HG03175 (cell line): ENCODE data around the gene SYNDIG1.

Experiments
- ATAC-seq: cut with Tn5 transposase; IDR thresholded peaks from one replicate; pipeline ENCODE4 v1.9.1; 2021; ENCODE audit warnings: mild to moderate bottlenecking, moderate library complexity; ENCODE audit not compliant: unreplicated experiment

The SYNDIG1 gene

DNA sequence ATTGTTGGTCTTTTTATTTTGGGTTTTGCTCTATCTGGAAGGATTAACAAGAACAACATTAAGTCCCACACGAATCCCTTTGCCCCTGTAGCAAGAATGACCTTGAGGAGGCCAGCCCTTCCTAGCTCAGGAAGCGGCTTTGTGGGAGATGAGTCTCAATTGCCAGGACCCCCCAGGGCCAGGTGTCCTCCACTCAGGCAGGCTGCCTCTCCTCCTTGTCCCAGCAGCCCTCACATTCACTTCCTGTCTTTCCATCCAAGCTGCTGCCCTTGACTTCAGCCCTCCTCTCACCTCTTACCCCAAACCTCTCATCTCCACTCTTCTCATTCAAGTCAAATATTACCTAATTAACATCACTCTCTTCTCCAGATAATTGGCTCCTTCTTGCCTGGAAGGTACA lies 22.6 kb upstream of the SYNDIG1 start:
- no peak for ATAC-seq

- no peak for ATAC-seq
Measured at GRCh38 chr20:24448170-24448569, 21.3 kb upstream of the SYNDIG1 start.

- ATAC-seq, result no peak
Measured at GRCh38 chr20:24449026-24449720, 20.3 kb upstream of the SYNDIG1 start.

- no peak for ATAC-seq
Measured at GRCh38 chr20:24450177-24450576, 19.3 kb upstream of the SYNDIG1 start.

GRCh38 chr20:24450624-24451376 lies 18.6 kb upstream of the SYNDIG1 start:
- ATAC-seq, result no peak

- ATAC-seq, result no peak
Measured at GRCh38 chr20:24451428-24451827, 18.0 kb upstream of the SYNDIG1 start.

- ATAC-seq, result no peak
Measured at GRCh38 chr20:24452016-24452415, 17.4 kb upstream of the SYNDIG1 start.

DNA sequence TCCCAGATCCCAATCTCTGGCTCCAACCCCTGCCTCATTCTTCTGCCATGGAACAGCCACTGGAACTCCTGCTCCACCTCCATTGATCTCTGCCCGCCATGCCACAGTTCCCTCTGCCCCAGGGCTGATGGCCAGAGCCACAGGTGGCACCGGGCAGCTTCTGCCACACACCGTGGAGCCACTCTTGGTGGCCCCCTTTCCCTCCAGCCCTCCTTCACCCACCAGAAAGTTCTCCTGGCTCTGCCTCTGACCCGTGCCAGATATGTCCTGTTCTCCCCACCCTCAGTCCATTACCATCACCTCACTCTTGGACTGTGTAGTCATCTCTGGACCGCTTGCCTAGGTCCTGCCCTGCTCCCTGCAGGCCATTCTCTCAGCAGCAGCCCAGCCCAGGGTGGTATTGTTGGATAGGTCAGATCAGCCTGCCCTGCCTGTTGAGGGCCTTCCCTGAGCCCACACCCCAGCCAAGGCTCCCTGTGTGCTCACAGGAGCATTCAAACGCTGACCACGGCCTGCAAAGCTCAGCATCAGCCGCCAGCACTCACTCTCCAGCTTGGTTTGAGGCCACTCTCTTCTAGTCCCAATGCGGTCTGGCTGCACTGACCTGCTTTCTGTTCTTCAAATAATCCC lies 16.8 kb upstream of the SYNDIG1 start:
- no peak for ATAC-seq

DNA sequence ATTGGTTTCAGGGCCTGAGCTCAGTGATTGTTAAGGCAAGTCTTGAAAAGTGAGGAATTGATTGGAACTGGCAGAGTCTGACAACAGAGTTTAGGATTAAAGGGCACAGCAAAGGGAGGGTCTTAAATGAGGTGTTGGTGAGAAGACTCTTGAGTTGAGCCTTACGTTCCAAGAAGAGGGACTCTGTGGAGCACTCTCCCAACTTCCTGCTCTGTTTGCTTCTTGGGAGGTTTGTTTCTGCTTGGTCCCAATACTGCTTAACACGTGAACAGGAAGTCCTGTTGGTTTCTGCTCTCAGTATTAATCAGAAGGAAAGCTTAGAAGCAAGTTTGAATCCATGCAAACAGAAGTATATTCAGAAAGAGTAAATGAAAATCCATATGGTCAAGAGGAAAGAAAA lies 15.6 kb upstream of the SYNDIG1 start:
- no peak for ATAC-seq

GRCh38 chr20:24455081-24455480 lies 14.3 kb upstream of the SYNDIG1 start:
- ATAC-seq, result no peak

- no peak for ATAC-seq
Measured at GRCh38 chr20:24456398-24456781, 13.0 kb upstream of the SYNDIG1 start.

GRCh38 chr20:24458436-24458835 lies 11.0 kb upstream of the SYNDIG1 start:
- no peak for ATAC-seq

- no peak for ATAC-seq
Measured at GRCh38 chr20:24459733-24460132, 9.7 kb upstream of the SYNDIG1 start.

DNA sequence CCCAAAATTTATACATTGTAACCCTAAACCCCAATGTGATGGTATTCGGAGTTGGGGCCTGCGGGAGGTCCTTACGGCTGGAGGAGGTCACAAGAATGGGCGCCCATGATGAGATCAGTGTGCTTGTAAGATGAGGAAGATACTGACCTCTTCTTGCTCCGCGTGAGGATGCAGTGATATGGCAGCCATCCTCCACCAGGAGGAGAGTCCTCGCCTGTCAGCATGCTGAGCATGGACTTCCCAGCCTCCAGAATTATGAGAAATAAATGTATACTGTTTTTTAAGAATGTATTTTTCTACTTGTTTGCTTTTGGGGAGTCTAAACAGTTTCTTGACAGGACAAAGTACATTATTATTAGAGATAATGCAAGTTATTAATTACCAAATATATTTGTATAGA lies 8.7 kb upstream of the SYNDIG1 start:
- no peak for ATAC-seq

- ATAC-seq, result no peak
Measured at GRCh38 chr20:24461848-24462247, 7.6 kb upstream of the SYNDIG1 start.

DNA sequence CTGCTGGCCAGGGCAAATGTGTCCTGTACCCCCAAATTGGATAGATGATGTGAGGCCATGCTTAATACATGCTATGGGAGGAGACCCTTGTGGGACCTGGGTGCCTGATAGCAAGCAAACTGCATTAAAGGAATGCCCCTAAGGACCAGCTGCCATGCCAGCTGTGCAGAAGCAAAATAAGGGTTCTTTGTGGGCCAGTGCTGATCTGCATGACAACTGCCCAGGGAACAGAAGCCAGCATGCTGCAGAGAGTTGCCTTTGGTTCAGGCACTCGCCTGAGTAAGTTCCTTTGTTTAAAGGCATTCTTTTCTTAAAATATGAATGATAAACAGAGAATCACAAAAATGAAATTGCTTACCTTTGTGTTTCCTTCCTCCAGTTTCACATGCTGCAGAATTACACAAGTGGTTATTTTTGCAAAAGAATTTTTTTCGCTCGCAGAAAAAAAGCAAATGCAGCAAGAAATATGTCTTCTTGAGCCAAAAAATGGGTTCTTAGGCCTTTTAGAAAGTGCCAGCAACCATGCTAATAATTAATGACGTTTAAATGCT lies 6.9 kb upstream of the SYNDIG1 start:
- no peak for ATAC-seq

DNA sequence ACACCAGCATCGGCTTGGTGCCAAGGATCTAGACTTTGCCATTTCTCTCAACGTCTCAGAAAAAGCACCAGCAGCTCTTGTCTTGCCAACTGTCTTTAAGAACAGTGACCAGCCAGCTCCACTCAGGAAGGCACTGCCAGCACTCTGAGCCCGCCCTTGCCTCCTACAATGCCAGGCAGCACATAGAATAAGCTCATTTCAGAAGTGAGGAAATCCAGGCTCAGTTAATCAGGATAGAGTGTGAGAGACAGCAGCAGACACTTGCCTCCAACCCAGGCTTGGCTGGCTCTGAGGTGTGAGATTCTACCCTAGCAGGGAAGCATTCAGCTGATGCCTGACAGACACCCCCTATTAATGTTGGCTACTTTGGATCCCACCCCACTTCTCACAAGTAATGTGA lies 4.3 kb upstream of the SYNDIG1 start:
- no peak for ATAC-seq

DNA sequence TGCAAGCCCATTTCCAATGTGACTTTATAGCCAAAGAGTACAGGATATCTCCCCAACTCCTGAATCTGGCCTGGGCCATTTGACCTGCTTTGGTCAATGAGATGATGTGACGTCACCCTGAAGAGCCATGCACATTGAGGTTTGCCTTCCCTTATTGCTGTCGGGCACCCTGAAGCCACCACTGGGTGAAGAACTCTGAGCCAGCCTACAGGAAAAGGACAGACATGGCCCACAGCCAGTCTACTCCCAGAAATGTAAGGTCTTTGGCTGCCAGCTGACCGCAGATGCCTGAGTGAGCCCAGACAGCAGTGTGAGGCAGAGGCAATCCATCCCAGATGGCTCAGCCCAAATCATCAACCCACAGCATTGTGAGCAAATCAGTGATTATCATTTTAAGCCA lies 3.7 kb upstream of the SYNDIG1 start:
- ATAC-seq, result no peak

DNA sequence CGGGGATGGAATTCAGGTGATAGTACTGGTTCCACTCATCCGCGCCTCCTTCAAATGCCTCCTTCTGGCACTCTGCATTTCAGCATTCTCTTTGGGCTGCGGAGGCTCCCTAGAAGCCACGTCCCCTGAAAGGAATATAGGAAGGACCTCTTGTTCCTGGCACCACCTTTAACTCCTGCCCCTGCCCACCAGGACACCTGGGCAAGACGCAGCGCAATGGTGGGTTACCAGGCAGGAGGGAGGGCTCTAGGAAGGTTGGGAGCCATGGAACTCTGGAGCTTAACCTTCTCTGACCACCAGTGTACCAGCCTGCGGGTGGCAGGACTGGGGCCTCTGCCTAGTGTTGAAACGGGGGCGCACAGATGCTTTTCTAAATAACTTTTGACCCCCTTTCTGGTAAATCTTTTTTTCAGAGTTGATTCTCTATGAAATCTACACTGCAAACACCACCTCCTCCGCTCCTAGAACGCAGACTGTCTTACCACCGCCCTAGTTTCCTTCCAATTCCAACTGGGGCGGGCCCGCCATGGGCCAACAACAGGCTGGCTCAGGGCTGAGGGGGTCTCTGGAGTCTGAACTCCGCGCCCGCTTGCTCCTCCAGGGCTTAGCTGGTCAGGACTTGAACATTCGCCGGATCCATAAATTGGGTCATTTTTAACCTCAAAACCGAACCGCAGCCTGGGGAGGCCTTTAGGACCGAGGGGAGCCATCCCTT lies 871 bp upstream of the SYNDIG1 start:
- no peak for ATAC-seq

DNA sequence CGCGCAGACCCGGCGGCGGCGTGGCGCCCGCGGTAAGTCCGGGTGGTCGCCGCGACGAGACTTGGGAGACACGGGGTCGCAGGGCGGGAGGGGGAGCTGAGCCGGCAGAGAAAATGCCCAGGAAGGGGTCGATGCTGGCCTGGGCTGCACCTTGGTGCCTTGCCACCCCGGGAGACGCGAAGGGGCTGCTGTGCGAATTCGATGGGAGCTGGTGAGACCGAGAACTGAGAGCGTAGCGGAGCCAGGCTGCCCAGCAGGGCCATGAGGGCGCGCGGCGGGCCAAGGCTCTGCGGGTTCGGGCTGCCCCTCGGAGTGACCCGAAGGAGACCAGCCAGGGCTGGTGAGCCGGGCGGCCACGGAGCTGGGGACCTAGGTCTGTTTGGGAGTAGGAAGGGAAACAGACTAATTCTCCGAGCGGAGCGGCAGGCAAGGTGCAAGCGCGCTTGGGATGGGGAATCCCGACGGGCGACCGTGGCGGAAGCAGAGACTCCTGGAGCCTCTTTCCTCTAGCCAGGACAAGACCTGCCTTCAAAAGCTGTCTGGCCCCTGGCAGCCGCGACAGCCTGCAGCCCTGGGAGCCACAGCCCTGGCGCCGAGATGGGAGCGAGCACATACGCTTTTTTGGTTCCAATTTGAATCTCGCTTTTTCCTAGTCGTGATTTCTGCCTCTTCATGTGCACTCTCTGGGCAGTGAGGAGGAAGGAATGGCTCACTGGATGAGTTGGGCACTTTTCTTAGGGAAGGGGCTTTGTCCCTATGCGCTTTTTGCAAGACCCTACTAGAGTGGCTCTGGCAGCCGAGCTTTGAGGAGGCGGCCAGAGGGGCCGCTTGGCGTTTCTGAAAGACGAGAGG lies 691 bp downstream of the SYNDIG1 start:
- ATAC-seq, result no peak
